GM21526 (cell line): Measurements from ENCODE around the gene TRIM25.
"Not testable (repeated sequence)": the region's sequence is repeated elsewhere in the genome, so short reads cannot be mapped to it uniquely, and the experiment has no call there.

Experiments
- ATAC-seq: cut with Tn5 transposase; IDR thresholded peaks from one replicate; pipeline ENCODE4 v1.9.1; 2021; ENCODE audit warnings: moderate library complexity; ENCODE audit not compliant: unreplicated experiment, low FRiP score

Gene TRIM25

GRCh38 chr17:56913867-56914580, at the start of gene TRIM25:
Gene TRIM25, minus strand, starts transcription at chr17:56914049. Its CDS starts 61 bp downstream, at chr17:56913988.
- peak; percentile 60 for ATAC-seq

- ATAC-seq, result peak; percentile 93
Observed at GRCh38 chr17:56960596-56961538, 47.0 kb upstream of the TRIM25 start, which contains the start of gene COIL. Gene COIL, minus strand, starts transcription at chr17:56961050. Its CDS starts 31 bp downstream, at chr17:56961019.

GRCh38 chr17:56956992-56957391, 43.1 kb upstream of the TRIM25 start:
- no peak for ATAC-seq

- no peak for ATAC-seq
Observed at GRCh38 chr17:56949595-56949994, 35.7 kb upstream of the TRIM25 start.

GRCh38 chr17:56948491-56948890, 34.6 kb upstream of the TRIM25 start:
- no peak for ATAC-seq

- ATAC-seq, result no peak
Observed at GRCh38 chr17:56947741-56948140, 33.9 kb upstream of the TRIM25 start.

- no peak for ATAC-seq
Observed at GRCh38 chr17:56945938-56946505, 32.2 kb upstream of the TRIM25 start.

GRCh38 chr17:56943505-56944125, 29.8 kb upstream of the TRIM25 start:
- no peak for ATAC-seq

- ATAC-seq, result peak; percentile 61
Observed at GRCh38 chr17:56939869-56940484, 26.1 kb upstream of the TRIM25 start.

- not testable (repeated sequence) for ATAC-seq
Observed at GRCh38 chr17:56938206-56938605, 24.4 kb upstream of the TRIM25 start.

- no peak for ATAC-seq
Observed at GRCh38 chr17:56937687-56938086, 23.8 kb upstream of the TRIM25 start.

- ATAC-seq, result no peak
Observed at GRCh38 chr17:56936697-56937322, 23.0 kb upstream of the TRIM25 start.

GRCh38 chr17:56935461-56935860, 21.6 kb upstream of the TRIM25 start:
- no peak for ATAC-seq

GRCh38 chr17:56934280-56934679, 20.4 kb upstream of the TRIM25 start:
- no peak for ATAC-seq

GRCh38 chr17:56933868-56934267, 20.0 kb upstream of the TRIM25 start:
- ATAC-seq, result no peak

- no peak for ATAC-seq
Observed at GRCh38 chr17:56933151-56933745, 19.4 kb upstream of the TRIM25 start.

- ATAC-seq, result no peak
Observed at GRCh38 chr17:56930739-56931337, 17.0 kb upstream of the TRIM25 start.

- no peak for ATAC-seq
Observed at GRCh38 chr17:56929362-56929969, 15.6 kb upstream of the TRIM25 start.

- no peak for ATAC-seq
Observed at GRCh38 chr17:56928586-56928985, 14.7 kb upstream of the TRIM25 start.
